WERI-Rb-1 (cell line): ENCODE results near the gene PPEF1.
A peak's percentile ranks its signal among the peaks of the same experiment; 100 is the strongest.

Source experiments
- DNase-seq: peaks from one replicate; pipeline ENCODE4 v3.0.0-alpha.2; 2020
- H3K27ac ChIP-seq: fragments of 250-450 bp; sonication (Bioruptor Pico); 2 replicates; pipeline ENCODE4 v1.5.1; 2020; ENCODE audit warnings: mild to moderate bottlenecking, moderate library complexity
- H3K27me3 ChIP-seq: fragments of 250-450 bp; sonication (Bioruptor Pico); 2 replicates; pipeline ENCODE4 v1.5.1; 2021; ENCODE audit warnings: mild to moderate bottlenecking, low read depth, moderate library complexity; ENCODE audit not compliant: insufficient read depth, severe bottlenecking
- H3K36me3 ChIP-seq: fragments of 250-450 bp; sonication (Bioruptor Pico); 2 replicates; pipeline ENCODE4 v1.5.1; 2020; ENCODE audit warnings: mild to moderate bottlenecking, moderate library complexity
- H3K4me3 ChIP-seq: 2 replicates; pipeline ENCODE4 v1.5.1; 2011; ENCODE audit warnings: low read depth, mild to moderate bottlenecking, control low read depth, low read length
- H3K9me3 ChIP-seq: fragments of 250-450 bp; sonication (Bioruptor Pico); 2 replicates; pipeline ENCODE4 v1.5.1; 2021; ENCODE audit warnings: mild to moderate bottlenecking, moderate library complexity; ENCODE audit not compliant: severe bottlenecking
- TF ChIP-seq, protein P1 (sequence below): IDR thresholded peaks from 2 replicates; pipeline ENCODE4 v1.5.1; 2011; ENCODE audit warnings: low read depth, mild to moderate bottlenecking, control low read depth, inconsistent platforms, low read length

Gene PPEF1

DNA sequence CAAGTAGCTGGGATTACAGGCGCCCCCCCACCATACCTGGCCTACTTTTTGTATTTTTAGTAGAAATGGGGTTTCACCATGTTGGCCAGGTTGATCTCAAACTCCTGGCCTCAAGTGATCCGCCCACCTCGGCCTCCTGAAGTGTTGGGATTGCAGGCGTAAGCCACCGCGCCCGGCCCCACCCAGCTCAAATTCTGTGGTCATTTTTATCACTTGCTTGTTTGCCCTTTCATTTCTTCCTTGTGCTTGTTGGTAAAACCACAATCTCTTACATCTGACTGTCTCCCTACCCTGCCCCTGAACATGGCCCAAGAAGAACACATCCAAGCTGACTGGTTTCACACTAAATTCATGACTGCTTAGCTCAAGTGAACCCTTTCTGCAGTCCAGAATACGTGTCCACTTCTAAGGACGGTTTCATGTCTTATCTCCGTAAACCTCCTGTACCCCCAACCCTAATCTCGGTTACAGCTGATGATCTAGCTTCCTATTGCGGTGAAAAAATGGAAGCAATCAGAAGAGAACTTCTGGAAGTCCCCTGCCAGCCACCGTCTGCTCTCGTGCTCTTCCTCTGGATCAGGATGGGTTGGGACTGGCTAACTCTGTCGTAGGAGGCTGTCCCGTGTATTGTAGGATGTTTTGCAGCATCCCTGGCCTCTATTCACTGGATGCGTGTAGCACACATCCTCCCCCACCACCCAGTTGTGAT is 30.1 kb upstream of the PPEF1 start:
- TF ChIP-seq, protein P1, sequence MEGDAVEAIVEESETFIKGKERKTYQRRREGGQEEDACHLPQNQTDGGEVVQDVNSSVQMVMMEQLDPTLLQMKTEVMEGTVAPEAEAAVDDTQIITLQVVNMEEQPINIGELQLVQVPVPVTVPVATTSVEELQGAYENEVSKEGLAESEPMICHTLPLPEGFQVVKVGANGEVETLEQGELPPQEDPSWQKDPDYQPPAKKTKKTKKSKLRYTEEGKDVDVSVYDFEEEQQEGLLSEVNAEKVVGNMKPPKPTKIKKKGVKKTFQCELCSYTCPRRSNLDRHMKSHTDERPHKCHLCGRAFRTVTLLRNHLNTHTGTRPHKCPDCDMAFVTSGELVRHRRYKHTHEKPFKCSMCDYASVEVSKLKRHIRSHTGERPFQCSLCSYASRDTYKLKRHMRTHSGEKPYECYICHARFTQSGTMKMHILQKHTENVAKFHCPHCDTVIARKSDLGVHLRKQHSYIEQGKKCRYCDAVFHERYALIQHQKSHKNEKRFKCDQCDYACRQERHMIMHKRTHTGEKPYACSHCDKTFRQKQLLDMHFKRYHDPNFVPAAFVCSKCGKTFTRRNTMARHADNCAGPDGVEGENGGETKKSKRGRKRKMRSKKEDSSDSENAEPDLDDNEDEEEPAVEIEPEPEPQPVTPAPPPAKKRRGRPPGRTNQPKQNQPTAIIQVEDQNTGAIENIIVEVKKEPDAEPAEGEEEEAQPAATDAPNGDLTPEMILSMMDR = no peak

DNA sequence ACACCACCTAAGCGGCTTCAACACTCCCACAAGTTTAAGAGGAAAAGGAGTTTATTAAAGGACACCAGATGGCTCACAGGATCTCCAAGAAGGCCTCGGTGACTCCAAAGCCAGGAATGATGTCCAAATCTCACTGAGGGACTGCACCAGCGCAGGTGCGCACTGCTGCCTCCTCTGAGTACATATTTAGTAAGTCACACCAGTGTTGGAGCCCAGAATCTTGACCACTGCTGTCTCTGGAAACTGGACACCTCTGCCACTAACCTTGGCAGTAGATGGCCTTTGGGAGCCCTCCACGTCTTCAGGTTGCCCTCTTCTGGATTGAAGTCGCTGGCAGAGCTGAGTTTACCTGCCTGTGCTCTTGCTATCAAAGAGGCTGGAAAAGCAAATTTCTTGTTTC is 25.4 kb upstream of the PPEF1 start:
- peak; percentile 77 for DNase-seq
- Histone ChIP-seq H3K27ac (peak overlapping the region; percentile 83), H3K36me3 (no peaks in the 10 kb centered on the region; the same call in 1 of the 2 replicates), H3K27me3 (no peaks in the 10 kb centered on the region), H3K4me3 (no peak overlapping the region), H3K9me3 (peaks cover 3% of the 10 kb centered on the region)
- TF ChIP-seq, protein P1 = no peak

More for the DNA sequence above, 30.1 kb upstream of the PPEF1 start:
- H3K4me3 ChIP-seq = no peak overlapping the region
- no peaks in the 10 kb centered on the region for H3K27me3 ChIP-seq
- H3K36me3 ChIP-seq = no peaks in the 10 kb centered on the region
- no peak overlapping the region for H3K27ac ChIP-seq
- no peak for DNase-seq
- H3K9me3 ChIP-seq = peaks cover 3% of the 10 kb centered on the region

DNA sequence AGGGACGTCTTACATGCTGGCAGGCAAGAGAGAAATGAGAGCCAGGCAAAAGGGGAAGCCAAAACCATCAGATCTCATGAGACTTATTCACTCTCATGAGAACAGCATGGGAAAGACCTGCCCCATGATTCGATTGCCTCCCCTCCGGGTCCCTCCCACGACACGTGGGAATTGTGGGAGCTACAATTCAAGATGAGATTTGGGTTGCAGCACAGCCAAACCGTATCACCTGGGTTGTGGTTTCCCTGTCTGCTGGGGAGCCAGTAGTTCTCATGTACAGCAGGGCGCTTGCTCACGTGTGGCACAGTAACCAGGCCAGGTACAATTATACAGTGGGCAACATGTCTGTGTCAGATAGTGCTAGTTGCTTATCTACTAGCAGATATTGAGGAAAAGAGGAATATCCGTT is 24.5 kb upstream of the PPEF1 start:
- H3K9me3 ChIP-seq = peaks cover 3% of the 10 kb centered on the region
- H3K27ac ChIP-seq = peak overlapping the region; percentile 83
- no peaks in the 10 kb centered on the region for H3K27me3 ChIP-seq
- DNase-seq = no peak
- no peaks in the 10 kb centered on the region; the same call in 1 of the 2 replicates for H3K36me3 ChIP-seq
- TF ChIP-seq, protein P1 = no peak
- H3K4me3 ChIP-seq = no peak overlapping the region

DNA sequence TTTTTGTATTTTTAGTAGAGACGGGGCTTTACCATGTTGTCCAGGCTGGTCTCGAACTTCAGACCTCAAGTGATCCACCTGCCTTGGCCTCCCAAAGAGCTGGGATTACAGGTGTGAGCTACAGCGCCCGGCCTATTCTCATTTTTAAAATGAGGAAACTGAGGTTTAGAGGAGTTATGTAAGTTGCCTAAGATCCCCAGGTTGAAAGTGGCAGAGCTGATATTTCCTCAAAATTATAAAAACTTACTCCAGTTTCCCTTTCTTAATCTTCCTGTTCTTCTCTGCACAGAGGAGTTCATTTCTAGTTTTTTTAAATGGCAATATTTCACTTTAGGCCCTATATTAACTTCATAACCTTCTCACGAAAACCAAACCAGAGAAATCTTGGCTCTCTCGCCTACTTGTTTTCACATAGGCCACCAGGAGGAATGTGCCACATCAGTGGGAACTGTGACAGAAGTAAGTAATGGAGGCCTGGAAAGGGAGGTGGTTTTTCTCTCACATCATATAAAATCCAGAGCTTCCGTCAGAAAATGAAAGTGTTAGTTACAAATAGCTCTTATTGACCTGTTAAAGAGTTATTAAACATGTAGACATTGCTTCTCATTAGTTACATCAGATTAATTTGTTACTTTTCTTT is 19.5 kb upstream of the PPEF1 start:
- TF ChIP-seq, protein P1 = no peak
- Histone ChIP-seq H3K27ac (no peak overlapping the region), H3K36me3 (no peaks in the 10 kb centered on the region; the same call in 1 of the 2 replicates), H3K27me3 (no peaks in the 10 kb centered on the region), H3K9me3 (no peaks in the 10 kb centered on the region), H3K4me3 (no peak overlapping the region)
- DNase-seq = no peak

DNA sequence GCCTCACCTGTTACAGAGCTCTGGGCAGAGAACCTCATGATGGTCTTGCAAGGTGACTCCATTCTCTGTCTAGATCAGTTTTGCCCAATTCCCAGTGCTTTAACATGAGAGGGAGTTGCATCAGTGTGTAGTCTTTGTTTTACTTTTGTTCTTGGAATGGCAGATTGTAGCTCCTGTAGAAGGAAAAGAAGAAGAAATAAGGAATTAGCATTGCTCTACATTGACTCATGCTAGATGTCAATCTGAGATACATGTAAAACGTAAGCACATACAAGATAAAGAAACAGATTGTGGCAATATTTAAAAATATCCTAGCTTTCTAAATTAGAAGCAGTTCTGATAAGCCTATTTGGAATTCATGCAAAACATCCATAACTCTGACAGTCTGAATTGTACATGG is 16.0 kb upstream of the PPEF1 start:
- H3K27me3 ChIP-seq = no peaks in the 10 kb centered on the region
- no peak overlapping the region for H3K4me3 ChIP-seq
- H3K9me3 ChIP-seq = peaks cover 18% of the 10 kb centered on the region
- no peak for DNase-seq
- TF ChIP-seq, protein P1 = no peak
- H3K36me3 ChIP-seq = peaks cover 4% of the 10 kb centered on the region
- H3K27ac ChIP-seq = peak overlapping the region; percentile 98
